Measurements from ENCODE around the gene HOXB5.

- no peak for TF ChIP-seq CTCF (IDR thresholded peaks at IDR 0.05; ENCODE audit: borderline replicate concordance, extremely low read depth, low read length, poor library complexity, severe bottlenecking)
- TF ChIP-seq EZH2 (IDR thresholded peaks at IDR 0.05; ENCODE audit: borderline replicate concordance, low read depth, low read length, severe bottlenecking), result no peak
These were observed 6.9 kb upstream of the HOXB5 start for GRCh38 chr17:48600244-48601098.

Measured in DND-41 (cell line).